DND-41 (cell line): Measurements from ENCODE around the gene SGIP1.

ENCODE experiments used
- EZH2 ChIP-seq: IDR thresholded peaks from 3 replicates; pipeline ENCODE4 v1.6.1; 2012; ENCODE audit warnings: borderline replicate concordance, low read depth, mild to moderate bottlenecking, moderate library complexity, low read length, inconsistent platforms; ENCODE audit not compliant: severe bottlenecking
- TF ChIP-seq, protein P1 (sequence below): IDR thresholded peaks from 2 replicates; pipeline ENCODE4 v1.5.1; 2012; ENCODE audit warnings: borderline replicate concordance, low read length, moderate library complexity, mild to moderate bottlenecking; ENCODE audit not compliant: poor library complexity, severe bottlenecking; ENCODE audit errors: extremely low read depth

DNA sequence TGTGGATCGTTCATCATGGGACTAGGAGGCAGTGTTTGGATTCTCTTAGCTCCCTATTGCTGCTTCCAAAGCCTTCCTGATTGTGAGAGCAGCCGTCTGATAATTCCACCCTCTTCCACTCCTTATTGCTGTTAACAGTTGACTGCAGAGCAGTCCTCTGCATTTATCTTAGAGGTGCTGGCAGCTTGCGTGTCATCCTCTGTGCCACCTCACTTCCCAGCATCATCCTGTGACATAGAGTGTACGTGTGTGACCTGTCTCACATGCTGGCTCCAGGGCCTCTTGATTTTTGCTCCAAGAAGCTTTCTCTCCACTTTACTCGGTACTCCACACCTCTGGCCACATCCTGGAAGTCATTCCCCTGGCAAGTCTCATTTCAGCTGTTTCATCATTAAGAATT lies 165.3 kb downstream of the SGIP1 start:
- TF ChIP-seq, protein P1, sequence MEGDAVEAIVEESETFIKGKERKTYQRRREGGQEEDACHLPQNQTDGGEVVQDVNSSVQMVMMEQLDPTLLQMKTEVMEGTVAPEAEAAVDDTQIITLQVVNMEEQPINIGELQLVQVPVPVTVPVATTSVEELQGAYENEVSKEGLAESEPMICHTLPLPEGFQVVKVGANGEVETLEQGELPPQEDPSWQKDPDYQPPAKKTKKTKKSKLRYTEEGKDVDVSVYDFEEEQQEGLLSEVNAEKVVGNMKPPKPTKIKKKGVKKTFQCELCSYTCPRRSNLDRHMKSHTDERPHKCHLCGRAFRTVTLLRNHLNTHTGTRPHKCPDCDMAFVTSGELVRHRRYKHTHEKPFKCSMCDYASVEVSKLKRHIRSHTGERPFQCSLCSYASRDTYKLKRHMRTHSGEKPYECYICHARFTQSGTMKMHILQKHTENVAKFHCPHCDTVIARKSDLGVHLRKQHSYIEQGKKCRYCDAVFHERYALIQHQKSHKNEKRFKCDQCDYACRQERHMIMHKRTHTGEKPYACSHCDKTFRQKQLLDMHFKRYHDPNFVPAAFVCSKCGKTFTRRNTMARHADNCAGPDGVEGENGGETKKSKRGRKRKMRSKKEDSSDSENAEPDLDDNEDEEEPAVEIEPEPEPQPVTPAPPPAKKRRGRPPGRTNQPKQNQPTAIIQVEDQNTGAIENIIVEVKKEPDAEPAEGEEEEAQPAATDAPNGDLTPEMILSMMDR = no peak
- no peak for TF ChIP-seq EZH2
